DLD1 (cell line): Measurements from ENCODE around the gene TMUB1.

Experiments used
- in situ Hi-C: cut with HindIII; loops from 2 replicates; pipeline ENCODE4 v1.10.0; 2017; ENCODE audit warnings: low sequenced_read_pairs

Gene TMUB1

DNA sequence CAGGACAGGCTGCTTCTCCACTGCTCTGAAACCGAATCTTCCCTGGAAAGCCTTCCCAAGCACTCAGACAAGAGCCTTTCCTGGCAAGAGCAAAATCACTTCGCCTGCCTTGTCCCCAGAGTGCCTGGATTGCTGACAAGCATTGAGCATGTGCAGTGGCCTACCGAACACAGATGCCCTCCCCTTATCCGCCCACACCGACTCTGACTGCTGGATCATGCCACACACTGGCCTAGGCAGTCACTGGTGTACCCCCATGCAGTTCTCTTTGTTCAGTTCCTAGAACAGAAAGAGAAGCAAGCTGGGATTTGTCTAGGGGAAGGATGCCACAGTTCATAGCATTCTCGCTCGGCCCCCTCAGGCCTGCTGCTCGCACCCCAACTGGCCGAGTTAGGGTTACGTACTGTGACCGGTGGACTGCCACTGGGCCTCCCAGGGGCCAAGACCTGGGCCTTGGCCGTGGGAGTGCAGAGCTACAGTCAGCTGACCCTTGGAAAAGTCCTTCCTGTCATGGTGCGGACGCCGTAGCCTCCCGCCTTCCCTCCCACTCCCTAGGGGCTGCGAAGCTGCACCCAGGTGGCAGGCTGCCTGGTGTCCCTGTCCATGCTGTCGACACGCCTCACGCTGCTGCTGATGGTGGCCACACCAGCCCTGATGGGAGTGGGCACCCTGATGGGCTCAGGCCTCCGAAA is 48.1 kb downstream of the TMUB1 start:
- in situ Hi-C loops = no loop called here

DNA sequence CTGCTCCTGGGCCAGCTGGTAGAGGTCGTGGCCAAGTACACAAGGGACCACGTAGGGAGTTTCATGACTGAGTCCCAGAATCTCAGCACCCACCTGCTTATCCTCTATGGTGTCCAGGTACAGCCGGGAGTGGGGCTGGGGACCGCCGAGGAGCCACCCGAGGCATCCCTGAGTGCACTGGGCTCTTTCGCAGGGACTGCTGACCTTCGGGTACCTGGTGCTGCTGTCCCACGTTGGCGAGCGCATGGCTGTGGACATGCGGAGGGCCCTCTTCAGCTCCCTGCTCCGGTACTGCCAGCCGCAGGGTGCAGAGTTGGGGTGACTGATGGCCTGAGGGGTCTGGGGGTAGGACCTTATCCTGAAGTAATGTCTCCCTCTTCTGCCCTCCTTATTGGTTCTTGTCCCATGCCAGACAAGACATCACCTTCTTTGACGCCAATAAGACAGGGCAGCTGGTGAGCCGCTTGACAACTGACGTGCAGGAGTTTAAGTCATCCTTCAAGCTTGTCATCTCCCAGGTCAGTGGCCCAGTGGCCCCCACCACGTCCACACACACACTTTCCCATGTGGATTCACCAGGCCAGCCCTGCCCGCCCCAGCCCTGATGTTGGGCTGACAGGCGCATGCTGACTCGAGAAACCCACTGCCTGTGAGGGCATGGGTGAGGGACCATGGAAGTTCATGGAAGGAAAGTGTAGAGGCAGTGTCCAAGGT is 48.8 kb downstream of the TMUB1 start:
- in situ Hi-C loops = no loop called here

DNA sequence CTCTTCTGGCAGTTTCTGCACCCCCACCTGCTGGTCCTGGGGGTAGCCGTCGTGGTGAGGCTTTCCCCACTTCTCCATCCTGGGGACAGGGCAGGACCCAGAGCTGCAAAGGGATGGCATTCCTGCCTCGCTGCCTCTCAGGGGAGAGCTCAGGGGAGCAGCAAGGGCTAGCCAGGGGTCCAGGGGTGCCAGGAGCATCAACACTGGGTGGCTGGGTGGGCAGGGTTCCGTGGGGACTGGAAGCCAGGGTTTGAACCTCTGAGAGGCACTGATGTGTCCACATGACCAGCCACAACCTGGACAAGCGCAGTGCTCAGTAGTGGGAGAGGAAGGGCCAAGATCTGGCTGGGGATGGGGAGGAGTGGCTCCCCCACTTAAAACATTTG is 49.4 kb downstream of the TMUB1 start:
- in situ Hi-C loops = no loop called here

DNA sequence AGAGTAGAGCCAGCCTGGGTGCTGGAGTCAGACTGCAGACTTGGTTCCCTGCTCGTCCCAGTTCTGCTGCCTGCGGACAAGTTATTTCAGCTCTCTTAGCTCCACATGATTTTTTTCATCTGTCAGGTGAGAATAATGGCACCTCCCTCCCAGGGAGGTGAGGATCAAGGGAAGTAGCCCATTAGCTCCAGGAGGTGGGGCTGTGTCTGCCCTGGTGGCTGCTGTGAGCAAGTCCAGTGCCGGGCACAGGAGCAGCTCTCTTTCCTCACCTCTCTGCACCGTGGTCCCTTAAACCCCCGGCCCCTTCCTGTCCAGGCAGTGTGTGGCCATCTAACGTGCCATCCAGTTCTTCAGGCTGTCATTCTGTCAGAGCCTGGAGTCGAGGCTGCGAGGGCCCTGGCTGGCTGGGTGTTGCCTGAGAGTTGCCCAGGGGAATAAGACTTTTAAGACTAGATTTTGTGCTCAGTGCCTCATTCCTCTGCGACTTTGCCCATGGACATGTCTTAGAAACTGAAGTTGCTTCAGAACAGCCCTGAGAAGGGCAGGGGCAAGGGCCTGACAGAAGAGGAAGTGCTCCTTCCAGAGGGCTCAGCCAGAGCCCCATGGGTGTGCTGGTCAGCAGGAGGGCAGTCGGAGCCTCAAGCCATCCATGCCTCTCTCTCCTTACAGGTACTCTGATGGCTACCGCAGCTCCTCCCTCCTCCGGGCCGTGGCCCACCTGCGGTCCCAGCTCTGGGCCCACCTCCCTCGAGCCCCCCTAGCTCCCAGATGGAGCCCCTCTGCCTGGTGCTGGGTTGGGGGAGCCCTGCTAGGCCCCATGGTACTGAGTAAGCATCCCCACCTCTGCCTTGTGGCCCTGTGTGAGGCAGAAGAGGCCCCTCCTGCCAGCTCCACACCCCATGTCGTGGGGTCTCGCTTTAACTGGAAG is 50.1 kb downstream of the TMUB1 start:
- in situ Hi-C loops = no loop called here
